ENCODE results near the gene CWC27.
A peak's percentile ranks its signal among the peaks of the same experiment; 100 is the strongest.

The CWC27 gene

DNA sequence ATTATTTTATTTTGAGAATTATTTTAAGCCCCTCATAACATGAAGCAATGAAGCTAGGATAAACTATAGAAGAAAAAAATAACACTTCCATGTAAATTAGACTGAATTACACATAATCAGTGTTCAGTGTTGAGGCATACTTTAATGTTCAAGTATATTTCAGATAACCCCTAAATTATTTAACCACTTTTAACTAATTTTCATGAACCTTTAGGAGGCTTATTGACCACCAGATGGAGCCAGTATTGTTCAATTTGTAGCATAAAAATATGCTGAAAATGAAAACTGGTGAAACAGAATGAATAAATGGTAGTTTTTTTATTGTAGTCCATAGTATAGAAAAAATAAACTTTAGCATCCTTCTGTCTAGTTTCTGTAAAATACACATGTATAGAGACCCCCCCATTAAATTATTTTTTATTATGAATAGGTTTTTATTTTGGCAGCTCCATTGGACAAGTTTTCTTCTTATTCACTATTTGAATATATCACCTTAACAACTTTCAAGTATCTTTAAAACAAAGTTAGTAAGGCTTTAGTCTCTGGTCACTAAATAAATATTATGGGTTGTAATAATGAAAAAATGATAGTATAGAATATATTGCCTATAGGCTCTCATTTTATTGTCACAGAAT, 190.1 kb downstream of the CWC27 start:
- DNase-seq (ENCODE audit: low spot score) (no peak), ATAC-seq (ENCODE audit: low read depth) (no peak)
- Histone ChIP-seq H3K27me3 (ENCODE audit: insufficient read depth, poor library complexity, severe bottlenecking) (no peaks in the 10 kb centered on the region), H3K4me3 (ENCODE audit: severe bottlenecking) (no peak overlapping the region), H3K9me3 (ENCODE audit: severe bottlenecking) (peaks cover 9% of the 10 kb centered on the region), H3K36me3 (ENCODE audit: low read depth) (0 out of 2 replicates have a peak, but pooled peaks cover 3% of the 10 kb centered on the region), H3K4me1 (ENCODE audit: insufficient read depth, poor library complexity, severe bottlenecking) (no peaks in the 10 kb centered on the region), H3K27ac (ENCODE audit: poor library complexity, severe bottlenecking) (peak overlapping the region; percentile 7)
- TF ChIP-seq, protein P1, sequence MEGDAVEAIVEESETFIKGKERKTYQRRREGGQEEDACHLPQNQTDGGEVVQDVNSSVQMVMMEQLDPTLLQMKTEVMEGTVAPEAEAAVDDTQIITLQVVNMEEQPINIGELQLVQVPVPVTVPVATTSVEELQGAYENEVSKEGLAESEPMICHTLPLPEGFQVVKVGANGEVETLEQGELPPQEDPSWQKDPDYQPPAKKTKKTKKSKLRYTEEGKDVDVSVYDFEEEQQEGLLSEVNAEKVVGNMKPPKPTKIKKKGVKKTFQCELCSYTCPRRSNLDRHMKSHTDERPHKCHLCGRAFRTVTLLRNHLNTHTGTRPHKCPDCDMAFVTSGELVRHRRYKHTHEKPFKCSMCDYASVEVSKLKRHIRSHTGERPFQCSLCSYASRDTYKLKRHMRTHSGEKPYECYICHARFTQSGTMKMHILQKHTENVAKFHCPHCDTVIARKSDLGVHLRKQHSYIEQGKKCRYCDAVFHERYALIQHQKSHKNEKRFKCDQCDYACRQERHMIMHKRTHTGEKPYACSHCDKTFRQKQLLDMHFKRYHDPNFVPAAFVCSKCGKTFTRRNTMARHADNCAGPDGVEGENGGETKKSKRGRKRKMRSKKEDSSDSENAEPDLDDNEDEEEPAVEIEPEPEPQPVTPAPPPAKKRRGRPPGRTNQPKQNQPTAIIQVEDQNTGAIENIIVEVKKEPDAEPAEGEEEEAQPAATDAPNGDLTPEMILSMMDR (IDR thresholded peaks at IDR 0.05; ENCODE audit: poor library complexity, severe bottlenecking), result peak; percentile 94

DNA sequence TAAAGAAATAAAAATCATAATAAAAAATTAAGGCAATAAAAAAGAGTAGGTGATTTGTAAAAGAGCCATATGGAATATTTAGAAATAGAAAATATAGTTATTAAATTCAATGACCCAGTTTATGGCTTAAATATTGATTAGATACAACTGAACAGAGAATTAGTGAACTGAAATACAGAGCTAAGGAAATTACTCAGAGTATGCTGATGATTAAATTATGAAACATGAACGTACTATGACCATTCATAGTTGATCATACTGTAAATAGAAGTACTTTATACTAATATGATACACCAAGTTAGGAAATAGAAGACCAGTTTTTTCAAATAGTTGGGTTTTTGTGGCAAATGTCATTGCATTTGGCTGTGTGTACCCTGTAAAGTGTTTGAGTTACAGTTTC, 194.5 kb downstream of the CWC27 start:
- no peak overlapping the region for H3K4me3 ChIP-seq (ENCODE audit: severe bottlenecking)

DNA sequence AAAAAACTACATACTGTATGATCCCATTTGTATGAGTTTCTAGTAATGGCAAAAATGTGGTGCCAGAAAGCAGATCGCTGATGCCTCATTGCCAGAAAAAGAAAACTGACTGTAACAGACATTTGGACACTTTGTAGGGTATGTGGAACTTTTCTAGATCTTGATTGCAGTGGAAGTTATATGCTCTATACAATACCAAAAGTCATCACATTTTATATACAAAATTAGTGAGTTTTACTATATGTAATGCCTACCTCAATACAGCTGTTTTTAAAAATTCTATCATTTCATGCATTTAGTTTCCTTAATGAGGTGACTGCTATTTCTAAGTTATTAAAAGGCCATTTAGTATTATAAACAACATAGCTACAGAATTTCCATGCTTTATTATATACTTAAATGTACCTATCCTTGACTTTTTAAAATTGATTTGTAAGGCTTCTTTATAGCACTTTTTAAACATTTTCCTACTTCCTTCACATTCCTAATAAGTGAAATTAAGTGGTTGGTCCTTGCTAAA, 199.9 kb downstream of the CWC27 start:
- Histone ChIP-seq H3K4me1 (ENCODE audit: insufficient read depth, poor library complexity, severe bottlenecking) (peaks cover 5% of the 10 kb centered on the region), H3K9me3 (ENCODE audit: severe bottlenecking) (peaks cover 3% of the 10 kb centered on the region)
- ATAC-seq (ENCODE audit: low read depth), result no peak

More for the DNA sequence above, 194.5 kb downstream of the CWC27 start:
- Histone ChIP-seq H3K27me3 (ENCODE audit: insufficient read depth, poor library complexity, severe bottlenecking) (no peaks in the 10 kb centered on the region), H3K36me3 (ENCODE audit: low read depth) (0 out of 2 replicates have a peak, but pooled peaks cover 6% of the 10 kb centered on the region), H3K27ac (ENCODE audit: poor library complexity, severe bottlenecking) (no peak overlapping the region), H3K4me1 (ENCODE audit: insufficient read depth, poor library complexity, severe bottlenecking) (peaks cover 5% of the 10 kb centered on the region), H3K9me3 (ENCODE audit: severe bottlenecking) (peaks cover 10% of the 10 kb centered on the region)
- TF ChIP-seq, protein P1 (IDR thresholded peaks at IDR 0.05; ENCODE audit: poor library complexity, severe bottlenecking), result no peak
- ATAC-seq (ENCODE audit: low read depth) (no peak), DNase-seq (ENCODE audit: low spot score) (no peak)

DNA sequence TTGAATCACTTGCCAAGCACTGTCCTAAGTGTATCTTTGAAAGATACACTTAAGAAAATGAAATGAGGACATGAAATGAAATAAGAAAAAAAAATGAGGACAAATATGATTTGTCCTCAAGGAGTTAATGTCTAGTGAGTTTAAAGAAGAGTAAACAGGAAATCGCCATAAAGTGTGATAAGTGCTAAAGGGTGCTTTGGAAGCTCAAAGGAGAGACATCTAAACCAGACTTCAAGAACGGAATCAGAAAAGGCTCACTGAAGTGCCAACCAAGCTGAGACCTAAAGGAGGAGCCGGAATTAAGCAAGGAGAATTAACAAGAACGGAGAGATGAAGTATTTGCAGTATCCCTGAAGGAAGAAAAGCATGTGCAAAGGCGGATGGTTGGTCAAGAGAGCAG, 200.8 kb downstream of the CWC27 start:
- H3K9me3 ChIP-seq (ENCODE audit: severe bottlenecking), result no peaks in the 10 kb centered on the region
- no peaks in the 10 kb centered on the region for H3K27me3 ChIP-seq (ENCODE audit: insufficient read depth, poor library complexity, severe bottlenecking)
- no peak for DNase-seq (ENCODE audit: low spot score)
- no peak overlapping the region for H3K27ac ChIP-seq (ENCODE audit: poor library complexity, severe bottlenecking)
- no peak overlapping the region for H3K4me3 ChIP-seq (ENCODE audit: severe bottlenecking)
- H3K36me3 ChIP-seq (ENCODE audit: low read depth), result peaks cover 21% of the 10 kb centered on the region; the same call in 1 of the 2 replicates
- ATAC-seq (ENCODE audit: low read depth), result no peak
- peaks cover 5% of the 10 kb centered on the region for H3K4me1 ChIP-seq (ENCODE audit: insufficient read depth, poor library complexity, severe bottlenecking)
- TF ChIP-seq, protein P1 (IDR thresholded peaks at IDR 0.05; ENCODE audit: poor library complexity, severe bottlenecking), result no peak

More for the DNA sequence above, 199.9 kb downstream of the CWC27 start:
- Histone ChIP-seq H3K27ac (ENCODE audit: poor library complexity, severe bottlenecking) (no peak overlapping the region), H3K27me3 (ENCODE audit: insufficient read depth, poor library complexity, severe bottlenecking) (no peaks in the 10 kb centered on the region), H3K36me3 (ENCODE audit: low read depth) (peaks cover 18% of the 10 kb centered on the region; the same call in 1 of the 2 replicates), H3K4me3 (ENCODE audit: severe bottlenecking) (no peak overlapping the region)
- TF ChIP-seq, protein P1 (IDR thresholded peaks at IDR 0.05; ENCODE audit: poor library complexity, severe bottlenecking), result no peak
- no peak for DNase-seq (ENCODE audit: low spot score)

DNA sequence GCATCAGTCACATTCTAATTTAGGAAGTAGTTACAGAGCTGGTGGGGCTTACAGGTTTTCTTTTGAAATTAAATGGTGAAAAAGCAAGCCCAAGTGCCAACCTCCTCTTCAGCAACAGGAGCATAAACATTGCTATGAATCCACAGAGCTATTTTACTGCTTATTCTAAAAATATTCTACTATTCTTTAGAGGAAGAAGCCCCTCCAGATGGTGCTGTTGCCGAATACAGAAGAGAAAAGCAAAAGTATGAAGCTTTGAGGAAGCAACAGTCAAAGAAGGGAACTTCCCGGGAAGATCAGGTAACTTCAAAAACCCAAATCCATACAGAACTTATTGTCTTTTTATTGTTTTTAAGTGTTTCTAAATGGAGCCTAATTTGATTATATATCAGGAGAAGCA, 202.8 kb downstream of the CWC27 start:
- ATAC-seq (ENCODE audit: low read depth) (no peak), DNase-seq (ENCODE audit: low spot score) (no peak)
- H3K9me3 ChIP-seq (ENCODE audit: severe bottlenecking), result no peaks in the 10 kb centered on the region
- H3K36me3 ChIP-seq (ENCODE audit: low read depth), result peaks cover 30% of the 10 kb centered on the region; the same call in 1 of the 2 replicates
- H3K27me3 ChIP-seq (ENCODE audit: insufficient read depth, poor library complexity, severe bottlenecking), result no peaks in the 10 kb centered on the region
- TF ChIP-seq, protein P1 (IDR thresholded peaks at IDR 0.05; ENCODE audit: poor library complexity, severe bottlenecking), result peak; percentile 21
- no peak overlapping the region for H3K4me3 ChIP-seq (ENCODE audit: severe bottlenecking)
- H3K4me1 ChIP-seq (ENCODE audit: insufficient read depth, poor library complexity, severe bottlenecking), result no peaks in the 10 kb centered on the region
- no peak overlapping the region for H3K27ac ChIP-seq (ENCODE audit: poor library complexity, severe bottlenecking)
